Measurements from ENCODE around the gene CDKL5.
A peak's percentile ranks its signal among the peaks of the same experiment; 100 is the strongest.

CDKL5 gene

DNA sequence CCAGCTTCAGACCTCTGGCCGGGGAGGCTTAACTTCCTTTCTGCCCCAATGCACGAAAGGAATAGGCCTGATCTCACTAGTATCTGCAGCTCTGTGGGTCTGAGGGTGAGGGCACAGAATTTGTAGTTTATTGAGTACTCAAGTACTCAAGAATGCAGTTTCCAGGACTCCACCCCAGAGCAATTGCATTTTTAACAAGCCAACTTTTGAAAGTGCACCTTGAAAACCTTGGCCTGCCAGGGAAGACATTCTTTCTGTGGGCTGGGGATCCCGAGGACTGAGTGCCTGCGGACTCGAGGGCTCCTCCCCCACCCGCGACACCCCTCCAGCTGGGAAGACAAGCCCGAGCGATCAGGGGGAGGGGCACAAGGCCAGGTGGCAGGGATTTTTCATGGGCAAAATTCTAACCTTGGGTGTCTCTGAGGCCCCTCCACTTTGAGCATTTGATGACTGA, 224.1 kb downstream of the CDKL5 start:
- DNase-seq (ENCODE audit: low spot score) = no peak

DNA sequence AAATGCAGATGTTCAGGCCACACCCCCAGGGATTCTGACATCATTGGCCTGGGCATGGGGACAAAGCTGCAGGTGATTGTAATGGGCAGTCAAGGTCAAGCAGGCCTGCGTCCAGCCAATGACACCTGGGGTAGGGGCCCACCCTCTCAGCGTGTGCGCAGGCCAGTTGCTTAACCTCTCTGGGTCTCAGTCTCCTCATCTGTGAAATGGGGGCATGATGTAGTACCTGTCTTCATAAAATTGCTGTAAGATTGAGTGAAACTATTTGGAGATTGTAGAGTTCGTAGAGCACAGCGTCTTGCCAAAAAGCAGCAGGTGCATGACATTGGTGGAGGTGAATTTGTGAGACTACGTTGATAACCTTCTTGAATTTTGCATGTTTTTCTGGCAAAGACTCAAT, 225.3 kb downstream of the CDKL5 start:
- no peak for DNase-seq (ENCODE audit: low spot score)

DNA sequence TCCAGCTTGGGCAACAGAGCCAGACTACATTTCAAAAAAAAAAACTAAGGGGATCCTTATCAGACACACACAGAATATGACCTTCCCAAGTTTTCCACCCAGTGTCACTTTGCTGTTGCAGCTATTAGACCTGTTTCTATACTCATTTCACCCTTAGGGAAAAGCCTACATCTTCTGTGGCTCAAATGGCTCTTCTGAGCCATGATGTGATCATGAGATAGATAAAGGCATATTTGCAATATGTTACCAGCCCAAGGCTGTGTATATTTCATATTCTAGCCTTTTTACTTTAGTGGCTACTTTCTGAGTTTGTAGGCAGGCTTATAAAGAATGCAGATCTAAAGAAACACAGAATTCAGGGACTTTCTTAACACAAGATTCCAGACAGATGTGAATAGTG, 227.2 kb downstream of the CDKL5 start:
- DNase-seq (ENCODE audit: low spot score) = no peak

DNA sequence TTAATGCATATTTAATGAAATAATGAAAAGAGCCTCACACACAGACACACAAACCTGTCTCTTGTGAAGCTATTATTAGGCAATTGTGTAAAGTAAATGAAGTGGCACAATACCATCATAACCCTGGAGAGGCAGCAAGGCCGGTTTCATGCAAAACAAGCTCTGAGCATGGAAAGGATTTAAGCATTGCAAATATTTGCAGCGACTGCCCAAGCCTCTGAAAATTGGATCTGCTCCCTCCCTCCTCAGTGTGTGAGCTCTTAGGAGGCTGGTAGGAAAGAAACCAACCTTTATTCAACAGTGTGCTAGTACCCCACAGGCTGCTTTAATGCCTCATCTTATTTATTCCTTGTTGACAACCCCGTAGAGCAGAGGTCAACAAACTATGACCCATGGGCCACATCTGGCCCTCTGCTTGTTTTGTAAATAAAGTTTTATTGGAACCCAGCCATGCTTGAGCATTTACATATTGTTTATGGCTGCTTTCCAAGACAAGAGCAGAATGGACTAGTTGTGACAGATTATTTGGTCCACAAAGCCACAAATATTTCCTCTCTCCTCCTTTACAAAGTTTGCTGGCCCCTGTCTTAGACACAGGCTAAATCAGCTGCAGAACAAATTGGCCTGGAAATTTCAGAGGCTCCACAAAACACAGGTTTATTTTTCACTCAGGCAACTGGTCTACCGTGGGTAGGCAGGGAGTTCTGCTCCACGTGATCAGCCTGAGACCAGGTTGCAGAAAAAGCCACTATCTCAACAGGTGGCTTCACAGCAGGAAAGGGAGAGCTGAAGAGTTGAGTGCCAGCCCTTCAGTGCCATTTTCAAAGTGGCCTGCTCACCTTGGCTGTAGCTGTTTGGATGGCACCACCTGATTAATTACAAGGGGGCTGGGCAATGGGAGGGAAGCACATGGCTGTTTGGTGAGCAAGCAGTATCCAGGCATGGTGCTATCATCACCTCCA, 229.7 kb downstream of the CDKL5 start:
- DNase-seq (ENCODE audit: low spot score) = no peak

DNA sequence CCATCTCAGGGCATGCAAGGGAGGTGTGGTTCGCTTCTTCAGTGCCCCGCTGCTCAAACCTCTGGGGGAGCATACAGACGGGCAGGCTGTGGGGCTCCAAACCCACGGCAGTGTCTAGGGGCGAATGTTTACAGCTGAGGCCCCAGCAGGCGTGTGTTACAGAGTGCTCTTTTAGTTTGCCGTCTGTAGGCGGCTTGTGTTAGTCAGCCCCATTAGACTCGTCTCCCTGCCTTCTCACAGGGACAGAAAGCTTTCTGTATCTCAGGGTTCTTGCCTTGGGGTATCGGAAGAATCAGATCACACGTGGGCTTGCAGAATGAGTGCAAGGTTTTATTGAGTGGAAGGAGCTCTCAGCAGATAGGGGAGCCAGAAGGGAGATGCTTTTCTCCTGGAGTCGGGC, 235.9 kb downstream of the CDKL5 start:
- no peak for DNase-seq (ENCODE audit: low spot score)

DNA sequence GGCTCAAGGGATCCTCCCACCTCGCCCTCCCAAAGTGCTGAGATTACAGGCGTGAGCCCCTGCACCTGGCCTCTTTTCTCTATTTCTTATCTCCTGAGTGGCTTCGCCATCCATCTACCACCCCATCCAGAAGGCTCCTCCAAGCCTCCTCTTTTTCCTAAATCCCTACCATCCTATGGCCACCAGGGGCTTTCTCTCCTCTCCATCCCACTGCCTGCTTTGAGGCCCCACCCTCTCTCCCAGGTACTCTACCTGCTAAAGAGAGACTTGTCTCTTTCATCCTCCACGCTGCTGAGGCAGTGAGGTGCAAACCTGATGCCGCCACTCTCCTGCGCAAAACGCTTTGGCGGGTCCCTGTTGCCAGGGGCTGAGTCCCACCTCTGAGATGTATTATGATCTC, 239.5 kb downstream of the CDKL5 start:
- DNase-seq (ENCODE audit: low spot score) = no peak

DNA sequence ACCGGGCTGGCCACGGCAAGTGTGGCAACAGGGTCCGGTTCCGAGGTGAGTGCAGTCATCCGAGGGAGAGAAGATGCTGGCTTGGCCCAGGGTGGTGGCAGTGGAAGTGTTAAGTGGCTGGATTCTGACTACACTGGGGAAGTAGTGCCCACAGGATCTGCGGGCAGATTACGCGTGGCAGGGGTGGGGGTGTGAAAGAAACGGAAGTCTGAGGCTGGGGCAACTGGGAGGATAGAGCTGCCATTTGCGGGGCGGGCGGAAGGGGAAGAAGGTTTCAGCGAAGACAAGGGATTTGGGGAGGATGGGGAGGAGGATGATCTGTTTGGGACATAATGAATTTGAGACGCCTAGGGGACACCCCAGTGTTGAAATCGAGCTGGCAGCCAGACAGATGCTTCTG, 241.2 kb downstream of the CDKL5 start:
- no peak for DNase-seq (ENCODE audit: low spot score)

DNA sequence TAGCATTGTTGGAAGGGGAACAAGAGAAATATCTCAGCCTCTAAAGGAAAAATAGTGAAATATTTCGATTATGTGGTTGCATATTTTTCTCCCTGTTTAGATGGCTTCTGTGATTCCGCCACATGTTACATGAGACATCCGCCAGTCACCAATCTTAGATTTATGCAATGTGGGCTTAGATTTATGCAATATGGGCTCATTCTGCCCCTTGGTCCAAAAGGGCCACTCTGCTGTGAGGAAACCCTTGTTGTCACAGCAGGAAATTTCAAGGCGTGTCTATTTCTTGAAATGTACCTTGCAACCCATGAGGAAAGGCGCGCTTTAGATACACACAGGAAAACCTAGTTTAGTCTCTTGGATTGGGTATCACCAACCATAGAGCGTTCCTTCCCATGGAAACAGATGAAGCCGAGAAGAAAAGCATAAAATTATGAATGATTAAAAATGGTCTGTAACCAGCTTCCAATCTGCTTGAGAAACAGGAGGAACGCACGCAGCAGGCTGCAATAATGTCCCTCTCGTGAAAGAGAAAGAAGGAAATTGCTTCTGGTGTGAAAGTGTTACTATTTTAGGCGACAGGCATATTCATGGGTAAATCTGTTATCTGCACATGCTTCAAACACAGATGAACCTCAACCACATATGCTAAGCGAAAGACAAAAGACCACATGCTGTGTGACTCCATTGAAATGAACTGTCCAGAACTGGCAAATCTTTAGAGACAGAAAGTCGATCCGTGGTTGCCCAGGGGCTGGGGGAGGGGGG, 242.8 kb downstream of the CDKL5 start:
- DNase-seq (ENCODE audit: low spot score) = no peak

DNA sequence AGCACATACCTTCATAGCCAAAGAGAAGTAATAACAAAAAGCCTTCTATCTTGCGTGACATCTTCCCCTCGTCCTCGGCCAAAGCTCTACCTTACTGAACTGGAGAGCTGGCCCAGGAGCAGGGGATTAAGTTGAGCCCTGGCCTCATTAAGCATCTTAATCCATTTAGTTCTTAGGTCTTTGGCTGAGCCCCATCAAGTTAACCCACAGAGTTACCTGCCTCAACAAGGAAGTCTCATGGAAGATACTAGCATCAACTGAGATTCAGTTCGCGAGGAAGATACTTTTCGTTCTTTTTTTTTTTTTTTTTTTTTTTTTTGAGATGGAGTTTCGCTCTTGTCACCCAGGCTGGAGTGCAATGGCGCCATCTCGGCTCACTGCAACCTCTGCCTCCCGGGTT, 246.6 kb downstream of the CDKL5 start, which contains the start of gene RS1:
RS1 (minus strand) TSS at position 101 of the 400 bp plus-strand sequence; CDS start at position 61, 40 bp downstream.
- DNase-seq (ENCODE audit: low spot score) = no peak

DNA sequence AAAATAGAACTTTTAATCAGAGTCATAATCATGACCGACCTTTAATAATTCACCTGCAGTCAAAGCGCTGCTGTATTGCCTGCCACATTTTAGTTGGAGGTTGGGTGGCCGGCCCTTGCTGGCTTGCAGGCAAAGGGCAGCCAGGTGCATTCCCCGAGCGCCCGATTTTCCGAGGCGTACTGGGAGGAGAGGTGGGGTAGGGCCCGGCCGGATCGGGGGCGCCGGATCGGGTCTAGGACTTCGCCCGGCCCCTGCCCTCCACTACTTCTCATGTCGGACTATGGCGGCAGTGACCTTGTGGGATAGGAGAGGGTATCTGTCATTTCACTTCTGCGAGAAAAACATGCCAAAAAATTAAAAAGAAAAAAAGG, 249.0 kb downstream of the CDKL5 start:
- no peak for DNase-seq (ENCODE audit: low spot score)

DNA sequence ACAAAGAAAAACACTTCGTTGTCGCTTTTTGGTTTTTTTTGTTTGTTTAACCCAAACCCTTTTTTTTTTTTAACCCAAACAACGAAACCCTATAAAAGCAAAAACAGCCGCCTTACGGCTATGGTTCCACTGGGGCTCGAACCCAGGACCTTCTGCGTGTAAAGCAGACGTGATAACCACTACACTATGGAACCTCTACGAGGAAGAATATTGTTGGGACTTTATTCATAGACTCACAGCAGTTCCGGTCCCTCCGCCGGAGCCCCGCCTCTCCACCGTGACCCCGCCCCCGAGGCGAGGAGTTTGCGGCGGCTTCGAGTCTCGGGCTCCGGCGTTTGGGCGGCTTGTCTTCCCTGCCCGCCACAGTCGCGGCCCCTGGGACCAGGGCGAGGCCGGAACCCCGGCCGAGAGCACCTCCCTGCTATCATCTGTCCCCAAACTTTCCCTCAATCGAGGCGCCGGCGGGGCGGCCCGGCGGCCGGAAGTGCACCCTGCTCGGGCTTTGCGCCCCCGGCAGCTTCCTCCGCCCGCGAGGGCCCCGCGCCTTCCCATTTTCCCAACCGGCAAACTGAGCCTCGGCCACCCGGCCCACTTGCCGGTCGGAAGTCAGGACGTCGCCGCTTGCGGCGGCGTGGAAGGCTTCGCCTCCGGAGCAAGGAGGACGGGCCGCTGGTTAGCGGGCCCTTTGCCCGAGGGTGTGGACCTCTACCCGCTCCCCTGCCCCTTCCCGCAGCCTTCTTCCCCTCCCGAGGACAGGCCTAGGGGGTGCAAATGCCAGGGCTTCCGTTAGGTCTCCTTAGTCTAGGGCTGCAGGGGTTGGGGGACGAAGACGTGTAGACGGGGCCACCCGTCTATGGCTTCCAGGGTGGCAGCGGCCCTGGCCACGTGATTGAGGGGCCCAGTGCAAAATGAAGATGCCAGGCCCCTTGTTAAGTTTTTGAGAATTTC, 249.7 kb downstream of the CDKL5 start:
- DNase-seq (ENCODE audit: low spot score) = peak; percentile 75

DNA sequence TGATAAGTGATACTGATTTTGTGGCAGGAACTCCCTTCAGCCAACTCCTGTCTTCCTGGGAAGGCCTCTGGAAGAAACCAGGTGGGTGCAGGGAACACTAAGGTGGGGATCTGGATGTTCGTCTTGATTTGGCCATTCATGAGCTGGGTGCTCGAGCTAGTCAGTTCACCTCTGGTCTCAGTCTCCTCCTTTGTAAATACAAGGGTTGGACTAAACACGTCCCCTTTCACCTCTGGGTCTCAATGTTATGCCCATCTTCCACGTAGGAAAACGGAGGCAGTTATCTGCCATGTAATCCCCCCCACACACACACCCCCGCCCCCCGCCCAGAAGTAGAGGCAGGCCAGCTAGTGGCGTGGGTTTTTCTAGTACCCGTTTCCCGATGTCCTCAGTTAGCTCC, 250.6 kb downstream of the CDKL5 start:
- no peak for DNase-seq (ENCODE audit: low spot score)

DNA sequence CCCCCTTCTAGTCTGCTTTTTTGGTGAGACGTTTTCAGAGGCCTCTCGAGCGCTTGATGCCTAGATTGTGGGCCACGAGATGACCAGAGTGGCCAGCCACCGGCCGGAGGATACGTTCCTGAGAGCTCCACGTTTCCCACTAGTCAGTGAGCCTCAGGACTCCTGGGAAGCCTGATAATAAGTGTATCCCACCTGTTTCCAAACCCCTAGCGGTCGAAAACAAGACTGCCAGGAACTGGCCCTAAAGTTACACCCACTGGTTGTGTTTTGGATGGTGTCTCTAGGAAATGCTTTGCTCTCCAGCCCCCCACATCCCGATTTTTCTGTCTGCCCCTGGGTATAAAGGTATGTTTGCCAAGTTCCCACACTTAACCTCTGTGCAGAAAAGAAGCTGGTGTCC, 251.1 kb downstream of the CDKL5 start:
- peak; percentile 9 for DNase-seq (ENCODE audit: low spot score)

DNA sequence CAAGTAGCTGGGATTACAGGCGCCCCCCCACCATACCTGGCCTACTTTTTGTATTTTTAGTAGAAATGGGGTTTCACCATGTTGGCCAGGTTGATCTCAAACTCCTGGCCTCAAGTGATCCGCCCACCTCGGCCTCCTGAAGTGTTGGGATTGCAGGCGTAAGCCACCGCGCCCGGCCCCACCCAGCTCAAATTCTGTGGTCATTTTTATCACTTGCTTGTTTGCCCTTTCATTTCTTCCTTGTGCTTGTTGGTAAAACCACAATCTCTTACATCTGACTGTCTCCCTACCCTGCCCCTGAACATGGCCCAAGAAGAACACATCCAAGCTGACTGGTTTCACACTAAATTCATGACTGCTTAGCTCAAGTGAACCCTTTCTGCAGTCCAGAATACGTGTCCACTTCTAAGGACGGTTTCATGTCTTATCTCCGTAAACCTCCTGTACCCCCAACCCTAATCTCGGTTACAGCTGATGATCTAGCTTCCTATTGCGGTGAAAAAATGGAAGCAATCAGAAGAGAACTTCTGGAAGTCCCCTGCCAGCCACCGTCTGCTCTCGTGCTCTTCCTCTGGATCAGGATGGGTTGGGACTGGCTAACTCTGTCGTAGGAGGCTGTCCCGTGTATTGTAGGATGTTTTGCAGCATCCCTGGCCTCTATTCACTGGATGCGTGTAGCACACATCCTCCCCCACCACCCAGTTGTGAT, 251.9 kb downstream of the CDKL5 start:
- no peak for DNase-seq (ENCODE audit: low spot score)

DNA sequence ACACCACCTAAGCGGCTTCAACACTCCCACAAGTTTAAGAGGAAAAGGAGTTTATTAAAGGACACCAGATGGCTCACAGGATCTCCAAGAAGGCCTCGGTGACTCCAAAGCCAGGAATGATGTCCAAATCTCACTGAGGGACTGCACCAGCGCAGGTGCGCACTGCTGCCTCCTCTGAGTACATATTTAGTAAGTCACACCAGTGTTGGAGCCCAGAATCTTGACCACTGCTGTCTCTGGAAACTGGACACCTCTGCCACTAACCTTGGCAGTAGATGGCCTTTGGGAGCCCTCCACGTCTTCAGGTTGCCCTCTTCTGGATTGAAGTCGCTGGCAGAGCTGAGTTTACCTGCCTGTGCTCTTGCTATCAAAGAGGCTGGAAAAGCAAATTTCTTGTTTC, 256.6 kb downstream of the CDKL5 start:
- no peak for DNase-seq (ENCODE audit: low spot score)

DNA sequence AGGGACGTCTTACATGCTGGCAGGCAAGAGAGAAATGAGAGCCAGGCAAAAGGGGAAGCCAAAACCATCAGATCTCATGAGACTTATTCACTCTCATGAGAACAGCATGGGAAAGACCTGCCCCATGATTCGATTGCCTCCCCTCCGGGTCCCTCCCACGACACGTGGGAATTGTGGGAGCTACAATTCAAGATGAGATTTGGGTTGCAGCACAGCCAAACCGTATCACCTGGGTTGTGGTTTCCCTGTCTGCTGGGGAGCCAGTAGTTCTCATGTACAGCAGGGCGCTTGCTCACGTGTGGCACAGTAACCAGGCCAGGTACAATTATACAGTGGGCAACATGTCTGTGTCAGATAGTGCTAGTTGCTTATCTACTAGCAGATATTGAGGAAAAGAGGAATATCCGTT, 257.6 kb downstream of the CDKL5 start:
- no peak for DNase-seq (ENCODE audit: low spot score)

DNA sequence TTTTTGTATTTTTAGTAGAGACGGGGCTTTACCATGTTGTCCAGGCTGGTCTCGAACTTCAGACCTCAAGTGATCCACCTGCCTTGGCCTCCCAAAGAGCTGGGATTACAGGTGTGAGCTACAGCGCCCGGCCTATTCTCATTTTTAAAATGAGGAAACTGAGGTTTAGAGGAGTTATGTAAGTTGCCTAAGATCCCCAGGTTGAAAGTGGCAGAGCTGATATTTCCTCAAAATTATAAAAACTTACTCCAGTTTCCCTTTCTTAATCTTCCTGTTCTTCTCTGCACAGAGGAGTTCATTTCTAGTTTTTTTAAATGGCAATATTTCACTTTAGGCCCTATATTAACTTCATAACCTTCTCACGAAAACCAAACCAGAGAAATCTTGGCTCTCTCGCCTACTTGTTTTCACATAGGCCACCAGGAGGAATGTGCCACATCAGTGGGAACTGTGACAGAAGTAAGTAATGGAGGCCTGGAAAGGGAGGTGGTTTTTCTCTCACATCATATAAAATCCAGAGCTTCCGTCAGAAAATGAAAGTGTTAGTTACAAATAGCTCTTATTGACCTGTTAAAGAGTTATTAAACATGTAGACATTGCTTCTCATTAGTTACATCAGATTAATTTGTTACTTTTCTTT, 262.6 kb downstream of the CDKL5 start:
- DNase-seq (ENCODE audit: low spot score) = no peak

DNA sequence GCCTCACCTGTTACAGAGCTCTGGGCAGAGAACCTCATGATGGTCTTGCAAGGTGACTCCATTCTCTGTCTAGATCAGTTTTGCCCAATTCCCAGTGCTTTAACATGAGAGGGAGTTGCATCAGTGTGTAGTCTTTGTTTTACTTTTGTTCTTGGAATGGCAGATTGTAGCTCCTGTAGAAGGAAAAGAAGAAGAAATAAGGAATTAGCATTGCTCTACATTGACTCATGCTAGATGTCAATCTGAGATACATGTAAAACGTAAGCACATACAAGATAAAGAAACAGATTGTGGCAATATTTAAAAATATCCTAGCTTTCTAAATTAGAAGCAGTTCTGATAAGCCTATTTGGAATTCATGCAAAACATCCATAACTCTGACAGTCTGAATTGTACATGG, 266.0 kb downstream of the CDKL5 start:
- DNase-seq (ENCODE audit: low spot score) = no peak

DNA sequence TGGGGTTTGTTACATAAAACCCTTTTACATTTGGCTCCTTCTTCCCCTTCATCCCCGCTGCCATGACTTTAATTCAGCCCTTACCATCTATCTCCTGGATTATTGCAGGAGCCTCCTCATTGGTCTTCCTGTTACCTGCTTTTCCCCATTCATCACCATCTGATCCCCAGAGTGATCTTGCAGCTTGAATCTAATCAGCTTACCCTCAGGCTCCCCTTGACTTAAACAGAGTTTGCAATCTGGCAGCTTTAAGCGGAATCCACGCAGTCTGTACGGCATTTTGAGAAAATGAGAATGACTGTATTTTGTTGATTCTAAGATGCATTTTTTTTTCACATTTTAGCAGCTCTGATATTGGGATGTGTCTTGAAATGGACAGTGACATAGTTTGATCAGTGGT, 267.1 kb downstream of the CDKL5 start:
- DNase-seq (ENCODE audit: low spot score) = no peak

DNA sequence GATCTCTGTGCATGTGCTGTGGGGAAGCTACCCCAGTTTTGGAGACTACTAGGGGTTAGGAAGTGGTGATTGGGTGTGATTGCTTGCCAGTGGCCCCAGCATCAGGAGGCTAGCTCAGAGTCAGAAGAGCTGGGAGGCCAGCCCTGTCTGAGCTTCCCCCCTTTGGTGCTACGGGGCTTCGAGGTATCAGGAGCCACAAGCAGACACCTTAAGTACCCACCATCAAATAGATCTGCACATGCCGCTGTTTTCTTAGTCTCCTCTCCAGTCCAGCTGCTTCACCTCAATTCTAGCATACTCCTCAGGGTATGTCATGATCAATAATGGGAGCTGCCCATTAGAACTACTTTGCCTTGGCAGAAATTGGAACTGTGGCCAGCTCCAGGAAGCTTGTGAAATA, 271.2 kb downstream of the CDKL5 start:
- DNase-seq (ENCODE audit: low spot score) = no peak

All from AG08395 (cell line).